ENCODE data around the gene SPAG16.

DNA sequence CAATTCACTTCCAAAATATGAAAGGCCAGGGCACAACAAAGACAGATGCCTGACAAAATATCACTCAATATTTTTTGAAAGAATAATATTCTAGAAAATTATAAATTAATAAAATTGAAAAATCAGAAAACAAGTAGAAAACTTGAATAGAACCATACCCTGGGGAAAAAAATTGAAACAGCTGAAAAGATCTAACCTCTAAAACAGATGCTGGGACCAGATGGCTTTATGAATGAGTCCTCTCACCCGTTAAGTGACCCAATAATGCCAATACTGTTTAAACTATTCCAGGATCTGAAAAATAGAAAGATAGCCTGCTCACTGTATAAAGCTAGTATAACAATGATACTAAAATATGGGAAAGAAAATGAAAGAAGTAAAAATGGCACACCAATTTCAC, 804.3 kb downstream of the SPAG16 start:
- TF ChIP-seq, protein P1, sequence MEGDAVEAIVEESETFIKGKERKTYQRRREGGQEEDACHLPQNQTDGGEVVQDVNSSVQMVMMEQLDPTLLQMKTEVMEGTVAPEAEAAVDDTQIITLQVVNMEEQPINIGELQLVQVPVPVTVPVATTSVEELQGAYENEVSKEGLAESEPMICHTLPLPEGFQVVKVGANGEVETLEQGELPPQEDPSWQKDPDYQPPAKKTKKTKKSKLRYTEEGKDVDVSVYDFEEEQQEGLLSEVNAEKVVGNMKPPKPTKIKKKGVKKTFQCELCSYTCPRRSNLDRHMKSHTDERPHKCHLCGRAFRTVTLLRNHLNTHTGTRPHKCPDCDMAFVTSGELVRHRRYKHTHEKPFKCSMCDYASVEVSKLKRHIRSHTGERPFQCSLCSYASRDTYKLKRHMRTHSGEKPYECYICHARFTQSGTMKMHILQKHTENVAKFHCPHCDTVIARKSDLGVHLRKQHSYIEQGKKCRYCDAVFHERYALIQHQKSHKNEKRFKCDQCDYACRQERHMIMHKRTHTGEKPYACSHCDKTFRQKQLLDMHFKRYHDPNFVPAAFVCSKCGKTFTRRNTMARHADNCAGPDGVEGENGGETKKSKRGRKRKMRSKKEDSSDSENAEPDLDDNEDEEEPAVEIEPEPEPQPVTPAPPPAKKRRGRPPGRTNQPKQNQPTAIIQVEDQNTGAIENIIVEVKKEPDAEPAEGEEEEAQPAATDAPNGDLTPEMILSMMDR (IDR thresholded peaks at IDR 0.05) = no peak
- no peak for TF ChIP-seq POLR2A (IDR thresholded peaks at IDR 0.05)
